A673 (cell line): ENCODE data around the gene CELF1.

Experiments
- CTCF ChIP-seq: fragments of 300-800, 200-600 bp; sonication (generic); conservative IDR thresholded peaks from 2 replicates; pipeline ENCODE4 v1.5.1; 2017; ENCODE audit warnings: low read depth, mild to moderate bottlenecking, antibody characterized with exemption, low read length, moderate library complexity, mixed read lengths
- EZH2 ChIP-seq: fragments of 200-600 bp; sonication (generic); IDR thresholded peaks from 2 replicates; pipeline ENCODE4 v1.6.1; 2017; ENCODE audit warnings: borderline replicate concordance, low read depth, mild to moderate bottlenecking, mixed read lengths, antibody characterized with exemption, low read length; ENCODE audit not compliant: poor library complexity, severe bottlenecking

- no peak for TF ChIP-seq CTCF
- no peak for TF ChIP-seq EZH2
Observed at GRCh38 chr11:47469361-47470179, 83.4 kb downstream of the CELF1 start.
